ENCODE measurements around the gene NEUROD6. TPM values are rescaled to one million over a fixed set of nuclear protein-coding genes. Genes with fewer than 3 reads are reported as not detected.

NEUROD6 gene
- total and polyA plus RNA-seq, 10 donors, result not detected

DNA sequence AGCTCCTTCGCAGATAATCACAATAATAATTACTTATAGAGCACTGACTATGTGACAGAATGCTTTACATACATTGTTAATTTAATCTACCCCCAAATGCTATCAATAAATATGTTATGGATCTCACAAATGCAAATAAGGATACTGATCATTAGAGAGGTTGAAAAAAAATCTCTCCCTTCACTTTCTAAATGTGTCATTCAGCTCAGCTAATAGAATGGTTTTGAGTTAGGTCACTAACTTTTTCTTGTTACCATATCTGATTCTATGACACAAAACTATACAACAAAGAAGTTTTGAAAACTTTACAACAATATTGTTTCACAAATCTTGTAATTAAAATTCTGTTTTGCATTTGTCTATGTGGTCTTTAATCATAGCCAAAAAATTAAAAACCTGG, 17.4 kb downstream of the NEUROD6 start:
- no peaks in the 10 kb centered on the region for H3K4me1 ChIP-seq
- DNase-seq, result no peak
- H3K4me3 ChIP-seq, result no peak overlapping the region
- peaks cover 0 to 12% (median 3%) of the 10 kb centered on the region in 8 donors for H3K9me3 ChIP-seq
- TF ChIP-seq POLR2AphosphoS5 (IDR thresholded peaks at IDR 0.05) (no peak), POLR2A (IDR thresholded peaks at IDR 0.05) (no peak), CTCF (IDR thresholded peaks at IDR 0.05 in 8 of 11, conservative IDR thresholded peaks at IDR 0.05 in 3 of 11) (no peak)
- no peaks in the 10 kb centered on the region for H3K36me3 ChIP-seq
- WGBS, 5 donors, result 56 to 88% (median 66%) methylated on average over 1 of the region's 1 CpG
- intact Hi-C loops (cut with DNase I; ENCODE audit: low total_unique reads), result no loop called here
- H3K27me3 ChIP-seq (replicated peaks in 1 of 7), result no peaks in the 10 kb centered on the region
- no peak overlapping the region for H3K27ac ChIP-seq

DNA sequence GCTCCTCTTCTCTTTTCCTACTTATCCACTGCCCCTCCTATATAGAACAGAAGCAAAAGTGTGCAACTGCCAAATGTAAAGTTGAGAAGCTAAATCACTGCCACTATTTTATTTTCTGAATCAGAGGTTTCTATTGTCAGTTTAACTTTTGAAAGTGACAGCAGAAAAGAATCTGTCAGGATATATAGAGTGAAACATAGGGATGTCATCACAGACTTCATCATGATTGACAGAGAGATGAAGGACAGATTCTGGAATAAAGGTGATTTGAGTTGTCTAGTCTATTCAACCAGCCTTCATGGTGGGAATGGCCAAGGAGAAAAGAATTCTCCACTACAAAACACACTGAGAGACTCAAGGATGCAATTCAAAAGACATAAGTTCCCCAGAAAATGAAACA, 19.9 kb downstream of the NEUROD6 start:
- no peaks in the 10 kb centered on the region for H3K36me3 ChIP-seq
- no peaks in the 10 kb centered on the region for H3K27me3 ChIP-seq (replicated peaks in 1 of 7)
- H3K27ac ChIP-seq, result no peak overlapping the region
- H3K4me1 ChIP-seq, result no peaks in the 10 kb centered on the region
- intact Hi-C loops (cut with DNase I; ENCODE audit: low total_unique reads), result no loop called here
- DNase-seq, result no peak
- TF ChIP-seq POLR2A (IDR thresholded peaks at IDR 0.05) (no peak), POLR2AphosphoS5 (IDR thresholded peaks at IDR 0.05) (no peak), CTCF (IDR thresholded peaks at IDR 0.05 in 8 of 11, conservative IDR thresholded peaks at IDR 0.05 in 3 of 11) (no peak)
- no peak overlapping the region for H3K4me3 ChIP-seq
- H3K9me3 ChIP-seq, result peaks cover 0 to 7% (median 0%) of the 10 kb centered on the region in 8 donors

DNA sequence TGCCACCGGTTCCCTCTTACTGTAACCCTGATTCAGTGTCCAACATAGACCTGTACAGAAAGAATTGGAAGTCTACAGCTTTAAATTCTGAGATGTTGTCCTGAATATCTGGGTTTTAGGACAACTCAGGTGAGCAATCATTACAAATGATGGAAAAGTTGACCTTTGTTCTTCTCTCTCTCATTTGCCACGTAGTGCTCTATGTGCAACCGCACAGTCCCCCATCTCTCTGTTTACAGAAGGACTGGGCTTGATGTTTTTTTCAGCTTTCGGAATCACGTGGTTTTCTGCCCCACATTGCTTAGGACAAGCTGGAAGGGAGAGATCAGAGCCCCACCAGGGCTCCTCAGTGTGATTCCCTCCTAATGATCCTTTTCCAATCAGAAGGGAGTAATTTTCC, 22.2 kb downstream of the NEUROD6 start:
- no peak overlapping the region for H3K4me3 ChIP-seq
- no peak for DNase-seq
- intact Hi-C loops (cut with DNase I; ENCODE audit: low total_unique reads), result no loop called here
- H3K27me3 ChIP-seq (replicated peaks in 1 of 7), result no peaks in the 10 kb centered on the region
- H3K4me1 ChIP-seq, result no peaks in the 10 kb centered on the region
- 67 to 74% (median 70%) methylated on average over 5 of the region's 5 CpGs for WGBS, 5 donors
- no peaks in the 10 kb centered on the region for H3K36me3 ChIP-seq
- H3K27ac ChIP-seq, result no peak overlapping the region
- H3K9me3 ChIP-seq, result no peaks in the 10 kb centered on the region
- no peak for TF ChIP-seq POLR2A (IDR thresholded peaks at IDR 0.05)
- no peak for TF ChIP-seq CTCF (IDR thresholded peaks at IDR 0.05 in 8 of 11, conservative IDR thresholded peaks at IDR 0.05 in 3 of 11)
- TF ChIP-seq POLR2AphosphoS5 (IDR thresholded peaks at IDR 0.05), result no peak

DNA sequence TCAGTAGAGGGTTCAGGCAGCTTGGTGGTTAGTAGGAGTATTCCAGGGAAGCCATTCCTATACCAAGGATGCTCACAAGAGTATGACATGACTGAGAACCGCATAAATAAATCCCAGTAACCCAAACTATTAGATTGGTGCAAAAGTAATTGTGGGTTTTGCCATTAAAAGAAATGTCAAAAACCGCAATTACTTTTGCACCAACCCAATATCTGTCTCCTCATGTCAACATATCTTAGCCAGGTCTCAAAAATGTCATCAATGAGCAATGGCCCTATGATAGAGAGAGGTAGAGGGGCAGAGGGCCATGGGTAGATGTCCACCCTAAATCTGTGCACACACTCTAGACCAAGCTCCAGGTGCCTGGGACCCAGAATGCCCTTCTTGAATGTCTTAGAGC, 23.6 kb downstream of the NEUROD6 start:
- intact Hi-C loops (cut with DNase I; ENCODE audit: low total_unique reads), result no loop called here
- 73 to 83% (median 74%) methylated on average over 2 of the region's 2 CpGs for WGBS, 5 donors
- DNase-seq, result no peak
- Histone ChIP-seq H3K9me3 (no peaks in the 10 kb centered on the region), H3K27ac (no peak overlapping the region), H3K27me3 (replicated peaks in 1 of 7) (no peaks in the 10 kb centered on the region), H3K4me1 (no peaks in the 10 kb centered on the region), H3K36me3 (no peaks in the 10 kb centered on the region), H3K4me3 (no peak overlapping the region)
- no peak for TF ChIP-seq CTCF (IDR thresholded peaks at IDR 0.05 in 8 of 11, conservative IDR thresholded peaks at IDR 0.05 in 3 of 11)
- TF ChIP-seq POLR2AphosphoS5 (IDR thresholded peaks at IDR 0.05), result no peak
- TF ChIP-seq POLR2A (IDR thresholded peaks at IDR 0.05), result no peak
